ENCODE measurements around the gene CEMIP.

DNA sequence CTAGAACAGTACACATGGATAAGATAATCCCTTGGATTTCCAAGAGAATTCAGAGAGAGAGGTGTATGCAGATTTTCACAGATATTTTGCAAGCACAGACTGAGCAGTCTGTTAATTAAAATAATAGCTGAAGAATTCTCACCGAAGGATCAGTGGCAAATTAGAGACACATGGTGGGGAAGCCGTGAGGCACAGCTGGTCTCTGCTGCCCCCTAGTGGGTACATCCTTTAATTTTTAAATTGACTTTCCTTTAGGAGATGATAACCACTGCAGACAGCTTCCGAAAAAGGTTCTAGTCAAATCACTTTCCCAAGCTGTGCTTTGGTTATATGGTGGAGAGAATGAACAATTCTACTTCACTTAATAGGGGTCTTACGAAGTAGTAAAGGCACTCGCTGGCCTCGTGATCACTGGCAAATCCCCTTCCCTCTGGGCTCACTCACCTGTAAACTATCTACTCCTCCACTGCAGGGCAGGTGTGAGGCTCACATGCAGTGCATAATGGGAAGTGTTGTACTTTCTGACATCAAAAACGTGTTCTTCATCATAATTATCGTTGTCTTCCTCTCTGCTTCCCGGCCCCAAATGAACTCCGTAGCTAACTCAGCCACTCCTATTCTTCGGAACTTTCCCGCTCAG is 191.0 kb downstream of the CEMIP start:
- TF ChIP-seq POLR2A (IDR thresholded peaks at IDR 0.05) = no peak
- TF ChIP-seq, protein P1, sequence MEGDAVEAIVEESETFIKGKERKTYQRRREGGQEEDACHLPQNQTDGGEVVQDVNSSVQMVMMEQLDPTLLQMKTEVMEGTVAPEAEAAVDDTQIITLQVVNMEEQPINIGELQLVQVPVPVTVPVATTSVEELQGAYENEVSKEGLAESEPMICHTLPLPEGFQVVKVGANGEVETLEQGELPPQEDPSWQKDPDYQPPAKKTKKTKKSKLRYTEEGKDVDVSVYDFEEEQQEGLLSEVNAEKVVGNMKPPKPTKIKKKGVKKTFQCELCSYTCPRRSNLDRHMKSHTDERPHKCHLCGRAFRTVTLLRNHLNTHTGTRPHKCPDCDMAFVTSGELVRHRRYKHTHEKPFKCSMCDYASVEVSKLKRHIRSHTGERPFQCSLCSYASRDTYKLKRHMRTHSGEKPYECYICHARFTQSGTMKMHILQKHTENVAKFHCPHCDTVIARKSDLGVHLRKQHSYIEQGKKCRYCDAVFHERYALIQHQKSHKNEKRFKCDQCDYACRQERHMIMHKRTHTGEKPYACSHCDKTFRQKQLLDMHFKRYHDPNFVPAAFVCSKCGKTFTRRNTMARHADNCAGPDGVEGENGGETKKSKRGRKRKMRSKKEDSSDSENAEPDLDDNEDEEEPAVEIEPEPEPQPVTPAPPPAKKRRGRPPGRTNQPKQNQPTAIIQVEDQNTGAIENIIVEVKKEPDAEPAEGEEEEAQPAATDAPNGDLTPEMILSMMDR (IDR thresholded peaks at IDR 0.05) = peak; percentile 72 to 97 (median 80)

Measured in adrenal gland (tissue), 5 donors.